GM13976 (cell line): Measurements from ENCODE around the gene ACKR3.

ENCODE experiments used
- DNase-seq: peaks from one replicate; pipeline ENCODE4 v3.0.0; 2012; ENCODE audit warnings: low spot score
- in situ Hi-C: fragments of 300-500 bp; cut with MboI; formaldehyde crosslinking; loops from one replicate; pipeline ENCODE4 v1.12.0; 2022; ENCODE audit warnings: low sequenced_read_pairs, mixed read lengths, inconsistent platforms; ENCODE audit not compliant: unreplicated experiment
- TF ChIP-seq, protein P1 (sequence below): IDR thresholded peaks from 2 replicates; pipeline ENCODE4 v1.5.1; 2012; ENCODE audit warnings: borderline replicate concordance, mild to moderate bottlenecking; ENCODE audit not compliant: insufficient read depth; ENCODE audit errors: extremely low read depth, missing control alignments, control extremely low read depth

ACKR3 gene

DNA sequence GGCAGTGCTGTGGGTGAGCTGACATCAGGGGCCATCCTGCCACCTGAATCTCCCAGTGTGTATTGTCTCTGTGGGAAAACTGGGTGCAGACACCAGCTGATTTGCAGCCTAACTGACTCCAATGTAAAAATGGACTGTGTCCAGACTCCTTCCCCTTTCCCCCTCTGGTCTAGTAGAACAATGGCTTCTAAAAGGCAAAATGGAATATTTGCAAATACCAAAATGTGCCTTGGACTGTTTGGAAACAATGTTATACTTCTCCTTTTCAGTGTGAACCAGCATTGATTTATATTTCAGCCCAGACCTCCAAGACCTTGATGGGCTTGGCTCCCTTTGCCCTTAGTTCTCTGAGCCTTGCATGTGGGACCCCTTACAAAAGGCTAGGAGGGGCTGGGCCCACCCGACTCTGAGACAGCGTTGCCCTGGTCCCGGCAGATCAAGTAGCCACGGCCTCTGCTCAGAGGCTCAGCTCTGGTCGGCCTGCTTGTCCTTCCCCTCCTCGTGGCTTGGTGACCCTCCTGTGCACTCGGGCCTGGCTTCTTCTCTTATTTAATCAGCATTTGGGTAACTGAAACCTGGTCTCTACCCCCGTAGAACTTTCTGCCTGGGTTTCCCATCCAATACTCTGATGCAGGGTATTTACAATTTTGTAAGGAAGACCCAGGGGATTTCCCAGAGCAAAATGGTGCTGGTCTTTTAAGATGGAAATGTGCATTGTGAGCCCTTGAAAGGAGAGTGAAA lies 18.0 kb upstream of the ACKR3 start:
- TF ChIP-seq, protein P1, sequence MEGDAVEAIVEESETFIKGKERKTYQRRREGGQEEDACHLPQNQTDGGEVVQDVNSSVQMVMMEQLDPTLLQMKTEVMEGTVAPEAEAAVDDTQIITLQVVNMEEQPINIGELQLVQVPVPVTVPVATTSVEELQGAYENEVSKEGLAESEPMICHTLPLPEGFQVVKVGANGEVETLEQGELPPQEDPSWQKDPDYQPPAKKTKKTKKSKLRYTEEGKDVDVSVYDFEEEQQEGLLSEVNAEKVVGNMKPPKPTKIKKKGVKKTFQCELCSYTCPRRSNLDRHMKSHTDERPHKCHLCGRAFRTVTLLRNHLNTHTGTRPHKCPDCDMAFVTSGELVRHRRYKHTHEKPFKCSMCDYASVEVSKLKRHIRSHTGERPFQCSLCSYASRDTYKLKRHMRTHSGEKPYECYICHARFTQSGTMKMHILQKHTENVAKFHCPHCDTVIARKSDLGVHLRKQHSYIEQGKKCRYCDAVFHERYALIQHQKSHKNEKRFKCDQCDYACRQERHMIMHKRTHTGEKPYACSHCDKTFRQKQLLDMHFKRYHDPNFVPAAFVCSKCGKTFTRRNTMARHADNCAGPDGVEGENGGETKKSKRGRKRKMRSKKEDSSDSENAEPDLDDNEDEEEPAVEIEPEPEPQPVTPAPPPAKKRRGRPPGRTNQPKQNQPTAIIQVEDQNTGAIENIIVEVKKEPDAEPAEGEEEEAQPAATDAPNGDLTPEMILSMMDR = no peak
- in situ Hi-C loops = no loop called here
- DNase-seq = peak; percentile 60

DNA sequence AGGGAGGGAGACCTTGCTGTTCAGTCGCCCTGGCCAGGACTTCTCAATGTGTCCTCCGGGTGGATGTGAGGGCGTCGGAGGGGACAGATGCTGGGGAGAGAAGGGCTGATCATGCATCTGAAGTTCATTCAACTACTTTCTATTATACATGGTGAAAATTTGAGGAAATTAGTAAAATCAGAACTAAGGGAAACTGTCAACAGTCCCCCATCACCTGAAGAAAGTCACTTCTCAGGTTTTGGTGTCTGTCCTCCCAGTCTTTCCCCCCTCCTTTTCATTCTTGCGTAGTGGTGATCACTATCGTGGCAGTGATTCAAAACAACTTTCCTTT lies 17.4 kb upstream of the ACKR3 start:
- TF ChIP-seq, protein P1 = no peak
- in situ Hi-C loops = no loop called here
- DNase-seq = no peak

DNA sequence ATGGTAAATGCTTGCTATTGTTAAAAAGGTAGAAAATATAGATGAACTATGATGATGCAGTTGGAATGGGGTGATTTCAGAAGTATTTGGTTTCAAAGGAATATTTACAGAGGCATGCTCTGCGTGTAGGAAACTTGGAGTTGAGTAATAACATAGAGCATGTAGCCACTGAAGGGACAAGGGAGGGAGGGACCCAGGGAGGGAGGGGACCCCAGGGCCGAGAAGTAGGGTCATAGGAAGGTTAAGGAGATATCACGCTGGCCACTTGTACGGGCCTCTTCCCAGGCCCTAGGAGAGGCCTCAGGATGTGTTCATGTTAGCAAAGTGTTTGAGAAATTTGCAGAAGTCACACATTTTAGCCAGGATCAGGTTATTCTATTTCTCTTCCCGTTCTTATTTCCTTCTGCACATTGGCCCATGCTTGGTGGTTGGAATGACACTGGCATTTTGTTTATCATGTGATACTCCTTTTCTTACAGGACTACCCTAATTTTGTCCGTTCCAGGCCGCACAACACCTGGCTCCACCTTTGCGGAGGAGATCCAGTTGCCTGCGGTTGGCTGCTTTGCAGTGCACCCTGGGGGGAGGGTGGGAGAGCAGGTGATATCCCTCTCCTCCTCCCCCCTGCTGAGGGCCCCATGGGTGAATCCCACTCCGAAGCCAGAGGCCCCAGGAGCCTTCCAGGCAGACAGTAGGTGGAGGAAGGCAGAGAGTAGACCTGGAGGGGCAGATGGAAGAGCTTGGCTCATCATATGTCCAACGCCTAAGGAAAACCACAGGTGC lies 16.9 kb upstream of the ACKR3 start:
- TF ChIP-seq, protein P1 = no peak
- in situ Hi-C loops = no loop called here
- no peak for DNase-seq

DNA sequence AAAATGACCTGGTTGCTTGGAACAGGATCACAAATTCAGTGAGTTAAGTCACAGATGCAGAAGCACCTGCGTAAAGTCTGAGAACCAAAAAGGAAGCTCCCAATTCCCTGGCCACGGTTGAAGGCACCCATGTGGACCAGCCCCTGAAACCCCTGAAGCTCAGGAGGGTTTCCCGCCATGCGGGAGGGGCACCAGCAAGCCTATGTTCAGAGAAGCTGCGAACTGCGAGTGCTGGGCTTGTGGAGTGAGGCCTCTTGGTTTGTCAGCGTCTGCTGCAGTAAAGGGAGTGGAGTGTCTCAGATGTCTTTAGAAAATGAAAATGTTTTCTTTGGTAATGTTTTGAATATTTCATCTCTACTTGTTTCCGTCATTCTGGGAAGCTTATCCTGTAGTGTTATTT lies 16.1 kb upstream of the ACKR3 start:
- in situ Hi-C loops = no loop called here
- DNase-seq = no peak
- TF ChIP-seq, protein P1 = no peak

DNA sequence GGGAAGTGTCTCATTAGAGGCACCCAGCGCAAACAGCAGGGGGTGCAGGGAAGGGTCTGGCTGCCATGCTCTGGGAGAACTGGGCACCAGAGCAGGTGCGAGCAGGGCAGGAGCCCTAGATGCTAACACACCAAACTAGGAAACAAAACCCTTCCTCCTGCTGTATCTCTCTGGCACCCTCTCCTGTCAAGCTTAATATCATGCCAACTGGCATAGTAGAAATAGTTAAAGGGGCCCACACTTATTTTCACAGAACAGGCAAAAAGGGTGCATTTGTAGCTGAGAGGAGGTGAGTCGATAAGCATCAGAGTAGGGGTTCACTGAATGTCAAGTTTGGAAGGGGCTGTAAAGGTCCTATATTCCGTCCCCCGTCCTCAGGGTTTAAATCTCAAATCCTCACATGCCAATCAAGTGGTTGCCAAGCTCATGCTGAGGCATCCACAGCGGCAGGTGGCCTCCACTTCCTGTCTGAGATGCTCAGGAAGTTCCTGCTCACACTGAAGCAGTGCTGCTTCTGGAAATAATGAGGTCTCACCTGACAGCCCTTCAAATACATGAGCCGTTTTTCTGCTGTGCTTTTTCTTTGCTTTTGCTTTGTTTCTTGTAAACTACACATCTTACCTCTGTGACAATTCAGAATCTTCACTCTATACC lies 14.9 kb upstream of the ACKR3 start:
- TF ChIP-seq, protein P1 = no peak
- in situ Hi-C loops = no loop called here
- no peak for DNase-seq

DNA sequence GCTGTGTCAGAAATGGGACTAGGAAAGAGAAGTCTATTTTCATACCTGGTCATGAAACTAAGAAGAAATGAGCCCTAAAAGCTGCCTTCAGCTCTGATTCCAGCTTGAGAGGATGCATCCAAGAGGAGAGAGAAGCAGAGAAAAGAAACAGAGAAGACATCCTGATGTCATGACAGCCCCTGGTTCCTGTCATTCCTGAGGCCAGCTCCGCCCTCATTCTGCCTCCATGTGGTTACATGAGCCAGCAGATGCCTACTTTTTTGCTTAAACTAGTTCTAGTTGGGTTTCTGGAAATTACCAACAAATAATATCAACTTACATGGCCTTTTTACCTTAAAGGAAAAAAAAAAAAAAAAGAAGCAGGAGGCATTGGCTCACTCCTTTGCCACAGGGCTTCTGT lies 14.1 kb upstream of the ACKR3 start:
- in situ Hi-C loops = no loop called here
- TF ChIP-seq, protein P1 = no peak
- DNase-seq = no peak
